ENCODE measurements around the gene BTG3.

BTG3 gene

GRCh38 chr21:17611414-17612022, 1.2 kb downstream of the BTG3 start:
- H3K36me3 Mint-ChIP-seq: peaks cover 1% of the 10 kb centered on the region
- H3K4me1 Mint-ChIP-seq: peaks cover 6% of the 10 kb centered on the region
- H3K27me3 Mint-ChIP-seq: no peaks in the 10 kb centered on the region
- ATAC-seq (ENCODE audit: low read depth) (peak; percentile 63), DNase-seq (ENCODE audit: low spot score in 2 of 2) (peak; percentile 63 to 66)
- peak overlapping the region; percentile 90 for H3K4me3 Mint-ChIP-seq
- H3K9me3 Mint-ChIP-seq: no peaks in the 10 kb centered on the region
- peak overlapping the region; percentile 92 for H3K27ac Mint-ChIP-seq

GRCh38 chr21:17610911-17611310, 1.8 kb downstream of the BTG3 start:
- no peaks in the 10 kb centered on the region for H3K9me3 Mint-ChIP-seq
- H3K36me3 Mint-ChIP-seq: peaks cover 1% of the 10 kb centered on the region
- H3K4me3 Mint-ChIP-seq: peak overlapping the region; percentile 90
- peak overlapping the region; percentile 92 for H3K27ac Mint-ChIP-seq
- ATAC-seq (ENCODE audit: low read depth): no peak
- DNase-seq (ENCODE audit: low spot score in 2 of 2): no peak
- H3K27me3 Mint-ChIP-seq: no peaks in the 10 kb centered on the region
- peaks cover 6% of the 10 kb centered on the region for H3K4me1 Mint-ChIP-seq

GRCh38 chr21:17609681-17610080, 3.0 kb downstream of the BTG3 start:
- no peaks in the 10 kb centered on the region for H3K27me3 Mint-ChIP-seq

GRCh38 chr21:17607684-17608083, 5.0 kb downstream of the BTG3 start:
- no peak overlapping the region for H3K27ac Mint-ChIP-seq
- no peak for ATAC-seq (ENCODE audit: low read depth)

More at GRCh38 chr21:17609681-17610080, 3.0 kb downstream of the BTG3 start:
- H3K4me1 Mint-ChIP-seq: peaks cover 6% of the 10 kb centered on the region
- ATAC-seq (ENCODE audit: low read depth): no peak
- H3K27ac Mint-ChIP-seq: peak overlapping the region; percentile 11
- no peak overlapping the region for H3K4me3 Mint-ChIP-seq
- DNase-seq (ENCODE audit: low spot score in 2 of 2): no peak
- H3K9me3 Mint-ChIP-seq: no peaks in the 10 kb centered on the region
- H3K36me3 Mint-ChIP-seq: peaks cover 1% of the 10 kb centered on the region

GRCh38 chr21:17602874-17603273, 9.8 kb downstream of the BTG3 start:
- Mint-ChIP-seq H3K27ac (no peak overlapping the region), H3K4me3 (no peak overlapping the region), H3K9me3 (no peaks in the 10 kb centered on the region), H3K27me3 (no peaks in the 10 kb centered on the region), H3K36me3 (peaks cover 12% of the 10 kb centered on the region), H3K4me1 (peaks cover 2% of the 10 kb centered on the region)
- no peak for DNase-seq (ENCODE audit: low spot score in 2 of 2)
- ATAC-seq (ENCODE audit: low read depth): no peak

More at GRCh38 chr21:17607684-17608083, 5.0 kb downstream of the BTG3 start:
- no peaks in the 10 kb centered on the region for H3K9me3 Mint-ChIP-seq
- peaks cover 6% of the 10 kb centered on the region for H3K4me1 Mint-ChIP-seq
- peaks cover 12% of the 10 kb centered on the region for H3K36me3 Mint-ChIP-seq
- H3K27me3 Mint-ChIP-seq: no peaks in the 10 kb centered on the region
- H3K4me3 Mint-ChIP-seq: no peak overlapping the region
- no peak for DNase-seq (ENCODE audit: low spot score in 2 of 2)

- H3K27me3 Mint-ChIP-seq: no peaks in the 10 kb centered on the region
- DNase-seq (ENCODE audit: low spot score in 2 of 2) (peak in 1 of 2 donors; percentile 2), ATAC-seq (ENCODE audit: low read depth) (peak; percentile 62)
- H3K27ac Mint-ChIP-seq: no peak overlapping the region
- peaks cover 2% of the 10 kb centered on the region for H3K4me1 Mint-ChIP-seq
- H3K4me3 Mint-ChIP-seq: no peak overlapping the region
- peaks cover 19% of the 10 kb centered on the region for H3K36me3 Mint-ChIP-seq
- H3K9me3 Mint-ChIP-seq: no peaks in the 10 kb centered on the region
Observed at GRCh38 chr21:17598437-17598836, 14.3 kb downstream of the BTG3 start.

- H3K4me1 Mint-ChIP-seq: peaks cover 2% of the 10 kb centered on the region
- no peak for ATAC-seq (ENCODE audit: low read depth)
- no peak for DNase-seq (ENCODE audit: low spot score in 2 of 2)
- H3K4me3 Mint-ChIP-seq: no peak overlapping the region
- H3K9me3 Mint-ChIP-seq: no peaks in the 10 kb centered on the region
- peaks cover 18% of the 10 kb centered on the region for H3K36me3 Mint-ChIP-seq
- no peak overlapping the region for H3K27ac Mint-ChIP-seq
- H3K27me3 Mint-ChIP-seq: no peaks in the 10 kb centered on the region
Observed at GRCh38 chr21:17597680-17598079, 15.0 kb downstream of the BTG3 start.

- Mint-ChIP-seq H3K4me1 (no peaks in the 10 kb centered on the region), H3K36me3 (peaks cover 19% of the 10 kb centered on the region), H3K4me3 (no peak overlapping the region), H3K9me3 (no peaks in the 10 kb centered on the region), H3K27me3 (no peaks in the 10 kb centered on the region), H3K27ac (no peak overlapping the region)
- no peak for DNase-seq (ENCODE audit: low spot score in 2 of 2)
- ATAC-seq (ENCODE audit: low read depth): no peak
Observed at GRCh38 chr21:17590430-17590829, 22.3 kb downstream of the BTG3 start.

- ATAC-seq (ENCODE audit: low read depth) (no peak), DNase-seq (ENCODE audit: low spot score in 2 of 2) (peak in 1 of 2 donors; percentile 21)
- Mint-ChIP-seq H3K4me1 (no peaks in the 10 kb centered on the region), H3K9me3 (no peaks in the 10 kb centered on the region), H3K27ac (no peak overlapping the region), H3K27me3 (no peaks in the 10 kb centered on the region), H3K4me3 (no peak overlapping the region), H3K36me3 (no peaks in the 10 kb centered on the region)
Observed at GRCh38 chr21:17585875-17586450, 26.7 kb downstream of the BTG3 start.

GRCh38 chr21:17583898-17584297, 28.8 kb downstream of the BTG3 start:
- Mint-ChIP-seq H3K4me1 (no peaks in the 10 kb centered on the region), H3K9me3 (no peaks in the 10 kb centered on the region), H3K27me3 (peaks cover 1% of the 10 kb centered on the region), H3K36me3 (no peaks in the 10 kb centered on the region), H3K4me3 (no peak overlapping the region), H3K27ac (no peak overlapping the region)
- DNase-seq (ENCODE audit: low spot score in 2 of 2) (no peak), ATAC-seq (ENCODE audit: low read depth) (no peak)

GRCh38 chr21:17580319-17580718, 32.4 kb downstream of the BTG3 start:
- ATAC-seq (ENCODE audit: low read depth) (no peak), DNase-seq (ENCODE audit: low spot score in 2 of 2) (no peak)
- H3K36me3 Mint-ChIP-seq: no peaks in the 10 kb centered on the region
- H3K9me3 Mint-ChIP-seq: no peaks in the 10 kb centered on the region
- peaks cover 5% of the 10 kb centered on the region for H3K27me3 Mint-ChIP-seq
- no peaks in the 10 kb centered on the region for H3K4me1 Mint-ChIP-seq
- H3K4me3 Mint-ChIP-seq: no peak overlapping the region
- no peak overlapping the region for H3K27ac Mint-ChIP-seq

- Mint-ChIP-seq H3K4me1 (no peaks in the 10 kb centered on the region), H3K27me3 (peaks cover 8% of the 10 kb centered on the region), H3K4me3 (no peak overlapping the region), H3K9me3 (no peaks in the 10 kb centered on the region), H3K36me3 (no peaks in the 10 kb centered on the region), H3K27ac (no peak overlapping the region)
- ATAC-seq (ENCODE audit: low read depth) (no peak), DNase-seq (ENCODE audit: low spot score in 2 of 2) (no peak)
Observed at GRCh38 chr21:17578876-17579275, 33.8 kb downstream of the BTG3 start.

- H3K4me1 Mint-ChIP-seq: no peaks in the 10 kb centered on the region
- DNase-seq (ENCODE audit: low spot score in 2 of 2): no peak
- H3K36me3 Mint-ChIP-seq: no peaks in the 10 kb centered on the region
- ATAC-seq (ENCODE audit: low read depth): no peak
- H3K27ac Mint-ChIP-seq: no peak overlapping the region
- peaks cover 8% of the 10 kb centered on the region for H3K27me3 Mint-ChIP-seq
- no peaks in the 10 kb centered on the region for H3K9me3 Mint-ChIP-seq
- no peak overlapping the region for H3K4me3 Mint-ChIP-seq
Observed at GRCh38 chr21:17578162-17578561, 34.5 kb downstream of the BTG3 start.

GRCh38 chr21:17577701-17578100, 35.0 kb downstream of the BTG3 start:
- Mint-ChIP-seq H3K27ac (no peak overlapping the region), H3K36me3 (no peaks in the 10 kb centered on the region), H3K27me3 (peaks cover 11% of the 10 kb centered on the region), H3K4me1 (no peaks in the 10 kb centered on the region), H3K4me3 (no peak overlapping the region), H3K9me3 (no peaks in the 10 kb centered on the region)
- no peak for ATAC-seq (ENCODE audit: low read depth)
- DNase-seq (ENCODE audit: low spot score in 2 of 2): no peak

Data from memory B cell (primary cell).